HG02870 (cell line): ENCODE results near the gene ARF3.
"Not testable (repeated sequence)": the region's sequence is repeated elsewhere in the genome, so short reads cannot be mapped to it uniquely, and the experiment has no call there.

Experiments used
- ATAC-seq: cut with Tn5 transposase; IDR thresholded peaks from one replicate; pipeline ENCODE4 v1.9.1; 2021; ENCODE audit warnings: mild to moderate bottlenecking, moderate library complexity; ENCODE audit not compliant: unreplicated experiment

ARF3 gene

DNA sequence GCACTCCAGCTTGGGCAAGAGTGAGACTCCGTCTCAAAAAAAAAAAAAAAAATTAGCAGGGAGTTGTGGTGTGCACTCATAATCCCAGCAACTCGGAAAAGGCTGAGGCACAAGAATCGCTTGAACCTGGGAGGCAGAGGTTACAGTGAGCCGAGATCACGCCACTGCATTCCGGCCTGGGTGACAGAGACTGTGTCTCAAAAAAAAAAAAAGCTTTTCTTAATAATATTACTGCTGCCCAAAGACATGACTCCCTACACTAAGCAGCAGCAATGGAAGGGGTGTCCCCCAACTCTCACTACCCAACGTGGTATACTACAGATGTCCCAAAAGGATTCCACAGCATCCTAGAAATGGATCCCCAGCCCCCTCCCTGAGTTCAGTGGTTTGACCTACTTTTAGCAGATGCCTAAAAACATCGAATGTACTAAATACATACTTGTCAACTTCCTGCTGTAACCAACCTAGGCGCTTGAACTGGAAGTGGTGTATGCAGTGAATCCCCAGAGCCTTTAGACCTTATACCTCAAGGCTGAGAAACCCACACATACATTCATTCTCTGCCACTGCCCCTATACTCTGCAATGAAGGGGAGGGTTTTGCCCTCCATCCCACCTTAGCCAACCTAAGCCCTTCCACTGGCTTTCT is 23.5 kb downstream of the ARF3 start:
- ATAC-seq: no peak

DNA sequence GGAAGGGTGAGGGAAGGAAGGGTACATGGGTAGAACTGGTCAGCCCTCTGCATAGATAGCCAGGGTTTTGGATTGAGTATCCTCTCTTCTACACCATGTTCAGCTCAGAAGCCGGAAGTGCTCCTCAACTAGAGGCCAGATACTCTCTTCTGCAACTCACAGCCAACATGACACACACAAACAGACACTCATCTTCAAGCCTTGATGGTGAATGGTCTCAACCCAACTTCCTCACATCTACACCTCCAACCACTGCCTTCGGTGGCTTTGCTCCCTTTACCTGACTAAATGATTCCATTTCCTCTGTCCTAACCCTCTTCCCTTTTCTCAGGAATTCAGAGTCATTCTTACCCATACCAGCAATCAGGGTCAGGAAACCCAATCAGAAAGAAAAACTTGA is 24.4 kb downstream of the ARF3 start:
- ATAC-seq: no peak

DNA sequence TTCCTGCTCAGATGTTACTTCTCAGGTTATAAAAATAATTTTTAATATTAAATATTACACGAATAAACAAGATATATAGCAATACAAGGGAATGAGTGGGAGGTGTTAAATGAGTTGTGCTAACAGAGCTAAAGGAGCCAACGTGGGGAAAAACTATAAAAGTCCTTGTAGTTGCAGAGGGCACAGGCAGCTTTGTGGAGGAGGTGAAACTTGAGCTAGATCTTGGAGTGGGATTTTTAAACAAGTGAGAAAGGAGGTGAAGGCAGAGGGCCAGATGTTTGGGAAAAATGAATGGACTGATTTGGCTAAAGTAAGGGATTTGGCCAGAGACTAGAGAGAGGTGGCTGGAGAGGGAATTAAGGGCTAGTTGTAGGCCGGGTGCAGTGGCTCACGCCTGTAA is 26.8 kb downstream of the ARF3 start:
- ATAC-seq: no peak

DNA sequence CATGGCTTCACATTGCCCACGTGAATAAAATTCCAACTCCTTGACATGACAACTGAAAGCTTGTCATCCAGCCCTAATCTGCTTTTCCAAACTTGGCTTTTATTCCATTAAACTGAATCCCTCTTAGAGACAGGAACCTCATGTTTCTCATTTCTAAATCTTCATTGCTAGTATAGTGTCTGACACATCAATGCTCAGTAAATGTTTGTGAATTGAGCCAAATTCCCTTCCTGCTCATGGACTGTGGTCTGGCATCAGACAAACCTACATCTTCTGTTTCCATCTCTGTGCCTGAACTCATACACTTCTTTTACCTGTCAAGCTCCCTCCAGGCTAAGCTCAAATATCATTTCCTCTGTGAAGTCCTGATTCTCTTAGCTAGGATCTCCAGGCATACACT is 27.7 kb downstream of the ARF3 start:
- no peak for ATAC-seq

DNA sequence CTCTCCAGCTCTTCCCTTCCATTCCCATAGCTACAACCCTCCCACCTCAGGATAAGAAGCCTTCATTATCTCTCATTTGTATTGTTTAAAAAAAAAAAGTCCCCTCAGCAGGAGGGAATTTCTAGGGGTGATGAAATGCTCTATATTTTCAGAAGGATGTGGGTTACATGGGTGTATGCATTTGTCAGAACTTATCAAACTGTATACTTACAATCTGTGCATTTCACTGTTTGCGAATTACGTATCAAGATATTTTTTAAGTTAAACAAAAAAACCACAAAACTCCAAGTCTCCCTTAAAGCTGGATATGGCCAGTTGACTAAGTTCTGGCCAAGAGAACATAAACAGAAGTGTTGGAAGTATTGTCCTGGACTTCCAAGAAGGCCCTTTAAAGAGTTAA is 30.0 kb downstream of the ARF3 start:
- ATAC-seq: no peak

DNA sequence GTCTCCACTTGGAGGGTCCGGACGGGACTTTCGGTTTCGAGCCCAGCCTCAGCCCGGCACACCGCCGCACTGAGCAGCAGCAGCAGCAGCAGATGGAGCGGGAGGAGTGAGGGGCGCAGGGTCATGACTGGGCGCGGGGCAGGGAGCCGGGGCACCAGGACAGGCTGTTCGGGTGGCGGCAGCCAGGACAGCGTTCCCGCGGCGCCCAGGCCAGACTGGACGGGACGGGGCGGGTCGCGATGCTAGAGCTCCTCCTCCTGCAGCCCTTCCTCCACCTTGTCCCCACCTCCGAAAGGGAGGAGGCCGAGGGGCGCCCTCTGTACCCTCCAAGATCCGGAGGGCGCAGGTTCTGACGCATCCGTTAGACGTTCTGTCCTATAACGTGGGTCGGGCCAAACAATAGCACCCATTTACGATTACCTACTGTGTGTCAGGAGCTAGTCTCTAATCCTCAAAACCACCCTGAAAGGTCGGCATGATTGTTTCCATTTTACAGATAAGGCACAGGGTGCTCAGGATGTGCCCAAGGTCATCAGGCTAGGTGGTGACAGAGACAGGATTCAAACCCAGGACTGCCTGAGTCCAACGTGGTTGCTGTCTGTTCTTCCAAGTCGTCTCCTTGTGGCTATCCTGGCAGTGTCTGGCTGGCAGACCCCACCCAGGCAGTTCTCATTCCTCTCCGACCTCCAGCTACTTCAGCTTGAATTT is 31.8 kb downstream of the ARF3 start, which contains the start of gene FKBP11:
Gene FKBP11, minus strand, starts transcription at position 189 of the 708 bp plus-strand sequence. Its CDS starts 64 bp downstream, at position 125.
- ATAC-seq: peak; percentile 73

DNA sequence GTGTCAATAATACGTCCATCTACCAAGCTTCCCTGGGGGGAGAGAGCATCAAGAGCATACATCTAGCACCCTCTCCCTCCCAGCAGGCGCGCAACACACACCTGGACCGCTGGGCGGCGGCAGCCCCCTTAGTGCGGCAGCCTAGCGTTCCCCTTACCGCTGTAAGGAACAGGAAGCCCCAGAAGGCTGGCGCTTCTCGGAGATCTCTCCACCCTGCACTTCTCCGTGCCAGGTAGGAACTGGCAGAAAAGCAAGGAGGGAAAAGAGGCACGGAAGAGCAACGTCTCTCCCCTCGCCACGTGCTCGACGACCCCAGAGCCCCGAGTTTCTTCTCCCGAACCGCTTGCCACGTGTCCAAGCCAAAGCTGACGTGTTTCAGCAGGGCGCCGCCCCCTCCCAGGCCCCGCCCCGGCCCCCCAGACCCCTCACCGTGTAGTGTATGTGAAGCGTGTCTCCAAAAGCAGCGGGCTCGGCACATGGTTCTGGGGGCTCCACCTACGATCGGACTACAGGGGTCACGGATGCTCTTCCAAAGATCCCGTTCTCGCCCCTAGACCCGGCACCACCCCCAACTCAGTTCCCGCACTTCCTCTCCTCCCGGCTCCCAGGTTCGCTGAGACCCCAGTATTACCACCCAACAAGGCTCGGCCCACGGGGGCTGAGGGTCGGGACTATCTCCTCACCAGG is 32.5 kb downstream of the ARF3 start:
- ATAC-seq: peak; percentile 70

DNA sequence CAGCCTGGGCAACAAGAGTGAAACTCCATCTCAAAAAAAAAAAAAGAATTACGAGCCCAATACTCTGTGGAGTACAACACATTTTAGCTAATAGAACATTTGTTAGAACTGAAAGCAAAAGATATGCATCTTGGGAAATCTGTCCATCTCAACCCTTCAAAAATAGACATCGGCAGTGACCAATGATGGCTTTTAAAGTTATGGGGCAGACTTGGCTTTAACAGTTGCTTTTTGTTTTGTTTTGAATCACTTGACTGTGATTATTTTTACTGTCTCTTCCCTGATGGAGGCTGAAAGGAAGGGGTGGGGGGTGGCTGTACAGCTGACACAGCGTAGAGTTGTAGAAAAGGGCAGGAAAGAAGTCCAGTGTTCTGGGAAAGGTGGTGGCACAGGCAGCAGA is 34.2 kb downstream of the ARF3 start:
- ATAC-seq: no peak

DNA sequence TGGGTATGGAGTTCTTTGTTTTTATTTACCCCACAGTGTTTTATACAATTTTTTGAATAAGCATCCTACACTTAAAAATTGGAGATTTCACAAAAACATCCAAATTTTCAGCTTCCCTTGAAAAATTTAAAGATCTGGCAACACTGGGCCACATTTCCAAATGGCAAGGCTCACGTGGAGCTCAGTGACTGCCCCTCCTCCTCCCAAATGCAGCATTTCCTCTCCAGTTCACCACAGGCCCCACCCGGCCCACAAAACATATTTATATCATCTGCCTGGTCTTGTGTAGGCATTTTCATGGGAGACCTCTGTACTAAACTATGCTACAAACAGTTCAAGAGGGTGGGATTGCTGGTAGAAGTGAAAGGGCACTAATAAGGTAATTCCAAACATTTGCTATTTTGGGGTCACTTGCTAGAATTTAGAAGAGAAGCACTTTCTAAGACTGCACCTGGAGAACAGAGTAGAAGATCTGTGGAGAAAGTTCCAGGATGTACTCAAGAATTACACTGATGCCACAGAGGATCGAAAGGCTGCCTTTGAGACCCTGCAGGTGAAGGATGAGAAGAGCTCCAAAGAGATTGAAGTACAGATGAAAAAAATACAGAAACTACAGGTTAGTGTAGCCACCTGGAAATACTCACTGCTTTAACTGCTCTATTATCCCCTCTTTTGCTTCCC is 39.3 kb downstream of the ARF3 start:
- no peak for ATAC-seq

DNA sequence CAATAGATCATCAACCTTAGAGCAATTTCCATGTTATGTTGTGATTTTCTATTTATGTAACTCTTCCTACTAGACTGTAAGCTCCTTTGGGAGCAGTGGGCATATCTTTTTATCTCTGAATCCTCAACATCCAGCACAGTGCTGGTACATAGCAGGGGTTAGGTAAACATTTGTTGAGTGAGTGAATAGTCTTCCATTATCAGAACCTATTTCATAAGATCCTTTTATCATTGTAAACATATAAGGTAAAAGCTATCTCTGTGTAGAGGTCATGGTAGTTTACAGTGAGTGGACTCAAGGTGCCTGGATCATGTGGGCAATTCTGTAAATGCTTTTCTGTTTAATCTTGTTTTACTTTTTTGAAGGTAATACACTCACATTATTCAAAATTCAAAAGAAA is 47.1 kb downstream of the ARF3 start:
- no peak for ATAC-seq

DNA sequence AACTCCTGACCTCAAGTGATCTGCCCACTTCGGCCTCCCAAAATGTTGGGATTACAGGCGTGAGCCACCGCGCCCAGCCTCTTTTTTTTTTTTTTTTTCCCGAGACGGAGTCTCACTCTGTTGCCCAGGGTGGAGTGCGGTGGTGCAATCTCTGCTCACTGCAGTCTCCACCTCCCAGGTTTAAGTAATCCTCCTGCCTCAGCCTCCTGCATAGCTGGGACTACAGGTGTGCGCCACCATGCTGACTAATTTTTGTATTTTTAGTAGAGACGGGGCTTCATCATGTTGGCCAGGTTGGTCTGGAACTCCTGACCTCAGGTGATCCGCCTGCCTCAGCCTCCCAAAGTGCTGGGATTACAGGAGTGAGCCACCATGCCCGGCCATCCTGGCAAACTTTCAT is 47.6 kb downstream of the ARF3 start:
- ATAC-seq: not testable (repeated sequence)

DNA sequence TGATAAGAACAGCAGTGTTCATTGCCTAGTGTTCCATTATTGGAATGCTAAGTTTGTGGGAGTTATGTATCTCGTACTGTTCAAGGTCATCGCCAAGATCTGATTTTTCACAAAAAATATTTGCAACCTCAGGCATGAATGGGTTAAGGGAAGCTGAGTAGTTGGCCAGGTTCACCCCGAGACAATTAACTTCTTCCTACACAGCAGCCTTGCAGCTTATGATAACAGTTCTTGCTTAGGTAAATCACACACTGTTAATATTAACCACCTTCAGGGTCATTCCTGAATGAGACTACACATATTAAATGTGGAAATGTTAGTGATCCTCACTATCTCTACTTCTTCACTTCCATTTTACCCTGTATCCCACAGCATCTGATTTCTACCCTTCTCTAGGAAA is 50.0 kb downstream of the ARF3 start:
- ATAC-seq: no peak

DNA sequence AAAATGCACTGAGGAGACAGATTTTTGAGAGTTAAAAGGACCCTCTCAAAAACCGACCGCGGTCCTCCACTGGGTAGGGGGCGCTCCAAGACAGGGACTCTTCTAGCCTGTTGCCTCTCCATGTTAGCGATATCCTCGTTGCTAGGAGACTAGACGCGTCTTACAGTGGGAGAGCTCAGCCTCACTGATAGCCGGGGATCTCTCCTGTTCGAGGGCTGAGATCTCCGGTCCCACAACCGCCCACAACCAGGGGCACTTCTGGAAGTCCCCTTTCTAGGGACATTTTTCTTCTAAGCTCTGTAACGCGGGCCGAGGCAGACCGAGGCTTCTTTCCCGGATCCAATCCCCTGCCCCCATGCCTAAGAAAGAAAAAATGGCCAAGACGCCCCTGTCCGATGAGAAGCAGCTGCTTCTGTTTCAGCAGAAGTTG is 53.3 kb downstream of the ARF3 start:
- ATAC-seq: peak; percentile 78

DNA sequence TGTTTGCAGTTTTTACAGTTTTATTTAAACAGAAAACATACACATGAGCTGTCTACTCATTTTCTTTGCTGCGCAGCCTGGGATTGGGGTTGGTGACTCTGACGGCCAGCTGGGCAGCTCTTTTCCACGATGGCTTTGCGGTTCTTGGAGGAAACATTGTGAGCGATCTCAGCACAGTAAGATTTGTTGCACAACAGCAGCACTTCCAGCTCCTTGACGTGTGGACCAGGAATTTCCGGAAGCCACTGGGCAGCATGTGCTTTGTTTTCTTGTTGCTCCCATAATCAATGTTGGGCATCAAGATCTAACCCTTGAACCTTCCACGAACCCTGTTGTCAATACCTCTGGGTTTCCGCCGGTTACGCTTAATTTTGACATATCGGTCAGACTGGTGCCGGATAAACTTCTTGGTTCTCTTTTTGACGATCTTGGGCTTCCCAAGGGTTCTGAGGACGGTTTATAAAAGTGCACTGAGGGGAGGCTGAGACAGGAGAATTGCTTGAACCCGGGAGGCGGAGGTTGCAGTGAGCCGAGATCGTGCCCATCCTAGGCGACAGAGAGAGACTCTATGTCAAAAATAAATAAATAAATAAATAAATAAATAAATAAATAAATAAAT is 53.8 kb downstream of the ARF3 start:
- ATAC-seq: no peak

DNA sequence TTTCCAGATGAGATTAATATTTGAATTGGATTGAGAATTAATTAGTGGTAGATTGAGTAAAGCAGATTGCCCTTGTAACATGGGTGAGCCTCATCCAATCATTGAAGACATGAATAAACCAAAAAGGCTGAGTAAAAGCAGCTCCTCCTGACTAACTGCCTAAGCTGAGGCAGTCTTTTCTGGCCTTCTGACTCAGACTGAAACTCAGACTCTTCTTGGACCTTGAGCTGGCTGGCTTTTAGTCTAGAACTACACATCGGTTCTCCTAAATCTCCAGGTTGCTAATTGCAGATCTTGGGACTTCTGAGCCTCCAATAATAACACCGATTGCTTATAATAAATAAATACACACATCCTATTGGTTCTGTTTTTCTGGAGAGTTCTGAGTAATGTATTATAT is 56.0 kb downstream of the ARF3 start:
- peak; percentile 63 for ATAC-seq

DNA sequence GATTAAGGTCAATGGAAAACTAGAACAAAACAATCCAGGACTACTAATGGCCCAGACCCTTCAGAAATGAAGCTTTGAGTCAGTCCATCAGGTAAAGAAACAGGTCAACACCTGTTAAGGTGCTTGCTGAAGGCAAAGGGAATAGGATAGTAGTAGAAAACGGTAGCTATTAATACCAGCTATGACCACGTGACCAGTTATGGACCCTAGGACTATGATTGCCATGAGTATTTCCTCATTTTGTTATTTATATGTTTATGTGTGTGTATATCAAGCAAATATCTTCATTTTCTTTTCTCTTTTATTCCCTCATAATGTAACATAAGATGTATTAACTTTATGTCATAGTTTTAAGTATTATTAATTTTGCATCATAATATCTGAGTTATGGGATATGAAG is 57.6 kb downstream of the ARF3 start:
- no peak for ATAC-seq

DNA sequence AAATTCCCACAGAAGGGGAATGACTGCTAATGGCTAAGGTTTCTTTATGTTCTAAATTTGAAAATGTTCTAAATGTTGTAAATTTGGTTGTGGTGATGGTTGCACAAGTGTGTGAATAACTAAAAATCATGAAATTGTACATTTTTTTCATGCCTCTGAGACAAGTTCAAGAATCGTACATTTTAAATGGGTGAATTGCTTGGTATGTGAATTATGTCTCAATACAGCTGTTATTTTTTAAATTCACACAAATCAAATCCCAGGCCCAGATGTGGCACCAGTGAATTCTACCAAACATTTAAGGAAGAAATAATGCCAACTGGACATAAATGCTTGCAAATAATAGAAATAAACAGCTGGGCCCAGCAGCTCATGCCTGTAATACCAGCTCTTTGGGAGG is 63.0 kb downstream of the ARF3 start:
- no peak for ATAC-seq

DNA sequence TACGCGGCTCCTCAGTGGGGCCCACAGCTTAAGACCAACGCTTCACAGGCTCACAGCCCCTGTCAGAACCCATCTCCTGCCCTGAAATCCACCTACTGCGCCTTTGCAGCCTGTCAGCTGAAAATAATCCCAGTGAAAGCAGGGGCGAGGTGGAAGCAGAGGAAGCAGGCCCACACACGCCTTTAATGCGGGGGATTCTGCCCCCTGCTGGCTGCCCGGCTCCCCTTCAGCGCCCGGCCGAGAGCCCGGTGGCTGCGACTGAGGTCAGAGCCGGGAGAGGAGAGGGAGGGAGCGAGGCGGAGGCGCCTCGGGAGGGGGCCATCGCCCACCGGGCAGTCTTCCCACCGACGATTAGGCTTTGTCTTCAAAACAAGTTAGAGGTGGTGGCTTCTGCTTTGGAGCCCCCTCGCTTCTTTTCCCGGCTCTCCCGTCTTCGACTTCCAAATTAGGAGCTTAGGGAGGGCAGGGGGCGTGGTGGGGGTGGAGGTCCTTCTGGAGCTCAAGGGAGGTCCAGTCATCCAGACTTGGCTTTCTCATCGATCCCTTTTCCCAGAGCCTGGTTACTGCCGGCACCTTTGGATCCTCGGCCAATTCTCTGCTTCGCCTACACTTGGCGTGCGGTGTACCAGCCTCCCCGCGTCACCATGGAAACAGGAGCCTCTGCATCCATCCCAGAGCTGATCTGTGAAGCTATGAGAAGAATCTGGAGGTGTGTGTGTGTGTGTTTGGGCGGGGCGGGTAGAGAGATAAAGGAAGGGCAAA is 66.4 kb downstream of the ARF3 start:
- no peak for ATAC-seq

DNA sequence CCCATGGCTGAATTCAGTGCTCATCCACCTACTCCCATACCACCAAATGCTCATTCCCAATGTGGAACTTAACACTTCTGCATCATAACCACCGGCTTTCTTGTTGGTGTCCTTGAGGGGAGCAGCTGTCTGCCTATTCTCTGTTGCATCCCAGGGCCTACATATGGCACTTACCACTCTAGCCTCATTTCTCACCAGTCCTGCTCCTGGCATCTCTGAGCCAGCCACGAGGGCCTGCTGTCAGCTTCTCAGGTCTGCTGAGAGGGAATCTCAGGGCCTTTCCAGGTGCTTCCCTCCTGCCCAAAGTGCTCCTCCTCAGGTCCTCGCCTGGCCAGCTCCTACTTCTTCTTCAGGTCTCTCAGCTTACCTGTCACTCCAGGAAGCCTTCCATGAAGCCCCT is 67.6 kb downstream of the ARF3 start:
- ATAC-seq: no peak
